GM18868 (cell line): ENCODE measurements around the gene E2F1.
"Not testable (repeated sequence)": the region's sequence is repeated elsewhere in the genome, so short reads cannot be mapped to it uniquely, and the experiment has no call there.

Experiments used
- ATAC-seq: cut with Tn5 transposase; IDR thresholded peaks from one replicate; pipeline ENCODE4 v1.9.1; 2021; ENCODE audit warnings: mild to moderate bottlenecking, moderate library complexity; ENCODE audit not compliant: unreplicated experiment

Gene E2F1

GRCh38 chr20:33646191-33646590 lies 40.0 kb downstream of the E2F1 start:
- ATAC-seq: no peak

- no peak for ATAC-seq
Observed at GRCh38 chr20:33645396-33645795, 40.8 kb downstream of the E2F1 start.

- no peak for ATAC-seq
Observed at GRCh38 chr20:33645072-33645358, 41.2 kb downstream of the E2F1 start.

- ATAC-seq: no peak
Observed at GRCh38 chr20:33644313-33645071, 41.7 kb downstream of the E2F1 start.

DNA sequence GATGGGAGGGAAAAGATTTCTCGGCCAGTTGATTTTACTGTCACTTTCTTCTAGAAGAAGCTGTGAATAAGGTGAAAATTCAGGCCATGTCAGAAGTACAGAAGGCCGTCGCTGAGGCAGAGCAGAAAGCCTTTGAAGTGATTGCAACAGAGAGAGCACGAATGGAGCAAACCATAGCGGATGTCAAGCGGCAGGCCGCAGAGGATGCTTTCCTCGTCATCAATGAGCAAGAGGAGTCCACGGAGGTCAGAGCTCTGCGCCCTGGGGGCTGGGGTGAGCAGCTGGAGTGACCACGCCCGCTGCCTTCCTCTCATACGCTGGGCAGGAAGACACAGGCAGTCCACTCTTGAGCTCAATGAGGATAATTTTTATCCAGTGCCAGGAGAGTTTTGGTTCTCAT lies 45.9 kb downstream of the E2F1 start:
- no peak for ATAC-seq

GRCh38 chr20:33636776-33637175 lies 49.4 kb downstream of the E2F1 start:
- ATAC-seq: no peak

GRCh38 chr20:33635341-33635740 lies 50.8 kb downstream of the E2F1 start:
- ATAC-seq: no peak

DNA sequence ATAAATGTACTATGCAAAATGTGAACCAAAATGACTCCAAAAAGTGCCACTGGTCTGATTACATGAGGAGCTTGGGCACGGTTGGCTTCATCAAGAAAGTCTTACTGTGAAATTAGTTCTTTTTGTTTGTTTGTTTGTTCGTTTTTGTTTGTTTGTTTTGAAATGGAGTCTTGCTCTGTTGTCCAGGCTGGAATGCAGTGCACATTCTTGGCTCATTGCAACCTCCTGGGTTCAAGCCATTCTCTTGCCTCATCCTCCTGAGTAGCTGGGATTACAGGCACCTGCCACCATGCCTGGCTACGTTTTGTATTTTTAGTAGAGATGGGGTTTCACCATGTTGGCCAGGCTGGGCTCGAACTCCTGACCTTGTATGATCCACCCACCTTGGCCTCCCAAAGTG lies 54.3 kb downstream of the E2F1 start:
- ATAC-seq: not testable (repeated sequence)

DNA sequence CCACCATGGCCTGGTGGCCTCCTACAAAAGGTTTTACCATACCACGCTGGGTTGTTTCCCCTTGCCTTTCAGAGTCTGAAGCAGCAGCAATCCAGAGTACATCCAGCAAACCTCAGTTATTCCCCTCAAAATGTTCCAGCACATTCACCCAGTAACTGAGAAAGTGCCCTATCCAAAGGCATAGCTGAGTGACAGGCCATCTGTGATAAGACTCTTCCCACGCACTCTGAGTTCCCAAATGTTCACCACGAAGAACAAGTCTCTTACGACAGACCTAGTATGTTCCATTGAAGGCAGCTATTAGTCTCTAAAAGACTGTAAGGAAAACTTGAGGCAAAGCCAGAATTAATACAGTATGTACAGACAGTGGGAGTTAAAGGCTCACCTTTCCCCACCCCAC lies 55.7 kb downstream of the E2F1 start:
- ATAC-seq: no peak

DNA sequence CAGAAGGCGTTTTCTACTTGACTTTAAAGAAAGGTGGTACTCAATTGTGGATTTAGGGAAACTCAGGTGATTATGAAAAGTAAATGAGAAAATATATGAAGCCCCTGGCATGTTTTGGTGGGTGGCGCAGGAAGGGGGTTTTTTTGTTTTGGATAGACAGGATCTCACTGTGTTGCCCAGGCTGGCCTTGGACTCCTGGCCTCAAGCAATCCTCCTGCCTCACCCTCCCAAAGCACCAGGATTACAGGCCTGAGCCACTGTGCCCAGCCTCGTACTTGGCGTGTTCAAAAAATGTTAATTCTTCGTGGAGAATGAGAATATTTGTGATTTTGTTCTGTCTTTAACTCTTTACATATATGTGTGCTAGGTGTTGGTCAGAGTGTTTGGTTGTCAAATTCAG lies 56.2 kb downstream of the E2F1 start:
- ATAC-seq: no peak

DNA sequence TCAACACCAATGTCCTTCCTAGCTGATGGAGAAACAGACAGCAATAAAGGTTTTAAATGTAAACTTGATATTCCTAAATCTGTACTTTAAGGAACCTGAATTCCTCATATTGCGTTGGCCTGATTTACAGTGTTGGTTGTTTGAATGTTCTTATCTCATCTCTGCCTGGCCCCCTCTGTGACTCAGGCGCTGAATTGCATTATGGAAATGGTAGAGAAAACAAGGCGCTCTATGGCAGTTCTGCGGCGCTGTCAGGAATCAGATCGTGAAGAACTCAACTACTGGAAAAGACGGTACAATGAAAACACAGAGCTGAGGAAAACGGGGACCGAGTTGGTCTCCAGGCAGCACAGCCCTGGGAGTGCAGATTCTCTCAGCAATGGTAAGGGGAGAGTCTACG lies 56.7 kb downstream of the E2F1 start:
- no peak for ATAC-seq

DNA sequence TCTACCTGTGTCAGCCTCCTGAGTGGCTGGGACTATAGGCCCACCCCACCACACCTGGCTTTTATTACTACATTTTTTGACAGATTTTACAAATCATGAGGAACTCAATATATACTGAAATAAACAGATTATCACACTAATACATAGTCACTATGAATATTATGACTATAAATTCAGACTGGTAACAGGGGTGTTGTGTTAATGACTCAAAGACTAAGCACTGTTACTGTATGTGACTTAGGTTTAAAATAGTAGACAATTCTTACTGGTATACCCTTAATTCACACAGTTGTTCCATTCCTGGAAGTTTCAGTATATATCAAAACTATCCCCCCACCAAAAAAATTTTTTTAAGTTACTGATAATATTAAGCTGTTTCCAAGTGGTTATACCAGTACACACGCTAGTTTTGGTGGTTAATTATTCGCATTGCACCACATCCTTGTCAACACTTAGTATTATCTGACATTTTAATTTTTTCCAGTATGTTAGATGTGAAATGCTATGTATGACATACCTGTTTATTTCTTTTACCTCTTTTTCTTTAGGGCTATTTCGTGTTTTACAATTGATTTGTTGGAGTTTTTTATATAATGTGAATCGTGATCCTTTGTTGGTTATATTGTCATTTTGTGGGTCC lies 58.5 kb downstream of the E2F1 start:
- no peak for ATAC-seq

DNA sequence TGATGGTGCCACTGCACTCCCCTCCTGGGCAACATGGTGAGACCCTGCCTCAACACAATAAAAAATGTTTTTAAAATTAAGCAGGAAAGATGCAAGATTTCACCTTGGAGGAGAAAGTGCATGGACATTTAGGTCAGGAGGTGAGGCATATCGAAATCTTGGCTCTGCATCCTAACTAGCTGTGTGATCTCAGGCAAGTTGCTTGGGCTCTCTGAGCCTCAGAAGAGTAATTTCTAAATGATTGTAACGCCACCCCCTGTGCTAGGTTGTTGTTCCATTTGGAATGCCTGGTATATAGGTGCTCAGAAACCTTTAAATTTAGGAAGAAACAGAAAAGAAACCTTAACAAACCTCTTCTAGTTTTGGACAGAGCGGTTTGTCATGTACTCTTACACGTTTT lies 60.0 kb downstream of the E2F1 start:
- ATAC-seq: no peak
